HepG2 (cell line): ENCODE measurements around the gene RNF4. TPM values are rescaled to one million over a fixed set of nuclear protein-coding genes. Genes with fewer than 3 reads are reported as not detected.
A peak's percentile ranks its signal among the peaks of the same experiment; 100 is the strongest.

ENCODE experiments used
- ATAC-seq: fragments of 200-7000 bp; cut with Tn5 transposase; 3 replicates; pipeline ENCODE4 v1.9.1; 2020; ENCODE audit warnings: mild to moderate bottlenecking, moderate library complexity
- BruUV-seq: library from RNA; stranded (reverse); fragments of 400-500 nt; replicated peaks from 2 replicates; lab custom pipeline; 2021; lab: Mats Ljungman, UMichigan
- CTCF ChIA-PET: fragments of 300-600 bp; formaldehyde crosslinking; extraction: SDS; loops from one replicate; lab custom pipeline; 2021; ENCODE audit warnings: low total read pairs, inconsistent platforms, low intra/inter-chr PET ratio; lab: Yijun Ruan, JAX
- POLR2A ChIA-PET: fragments of 350-600 bp; sonication (Branson Sonifier 250); formaldehyde crosslinking; loops from one replicate; lab custom pipeline; 2020; ENCODE audit warnings: antibody characterized with exemption, inconsistent platforms; lab: Yijun Ruan, JAX
- DNase-seq: peaks from one replicate; pipeline ENCODE4 v3.0.0-alpha.2; 2015; ENCODE audit warnings: low spot score
- FAIRE-seq: peaks from 3 replicates; lab custom pipeline; 2011; peaks lifted over from hg19 to GRCh38; lab: Jason Lieb, UNC
- H2AFZ ChIP-seq: one replicate; pipeline ENCODE4 v1.6.1; 2011; ENCODE audit warnings: low read length, inconsistent platforms
- H3K27ac ChIP-seq: fragments of 300-600 bp; 3 replicates; pipeline ENCODE4 v1.8.0; 2011; ENCODE audit warnings: mixed run types, mild to moderate bottlenecking, mixed read lengths, low read length, inconsistent platforms; ENCODE audit not compliant: insufficient read depth; ENCODE audit errors: extremely low read length
- H3K27me3 ChIP-seq, 2 experiments: fragments of 200-600 bp in 1 of 2; 2 replicates in 1 of 2; 3 replicates in 1 of 2; pipeline versions ENCODE4 v1.6.0 to v1.8.0; 2011; ENCODE audit warnings: low read length in 2 of 2, mild to moderate bottlenecking in 2 of 2, moderate library complexity in 2 of 2, inconsistent platforms in 1 of 2; ENCODE audit not compliant: insufficient read depth in 2 of 2, control insufficient read depth in 1 of 2
- H3K36me3 ChIP-seq, 2 experiments: fragments of 200-600 bp in 1 of 2; replicated peaks in 1 of 2; 2 replicates in 1 of 2; 3 replicates in 1 of 2; pipeline versions ENCODE4 v1.5.1 to v1.8.0; 2011; ENCODE audit warnings: low read length in 2 of 2, inconsistent platforms in 1 of 2; ENCODE audit not compliant: insufficient read depth in 2 of 2, control insufficient read depth in 1 of 2
- H3K4me1 ChIP-seq: 2 replicates; pipeline ENCODE4 v1.5.1; 2012; ENCODE audit warnings: low read length, inconsistent platforms; ENCODE audit not compliant: insufficient read depth
- H3K4me2 ChIP-seq: 2 replicates; pipeline ENCODE4 v1.6.0; 2011; ENCODE audit warnings: low read depth, low read length, inconsistent platforms
- H3K4me3 ChIP-seq, 3 experiments: fragments of 200-600 bp in 1 of 3; sonication (generic), shearing (Covaris generic) in 1 of 3; replicated peaks in 1 of 3; 2 replicates each; pipeline ENCODE4 v1.5.1; 2011 to 2016; ENCODE audit warnings: low read length in 3 of 3, inconsistent platforms in 2 of 3, low read depth in 2 of 3, mild to moderate bottlenecking in 2 of 3, control low read depth in 1 of 3, mixed read lengths in 1 of 3; ENCODE audit not compliant: insufficient read depth in 1 of 3
- H3K79me2 ChIP-seq: one replicate; pipeline ENCODE4 v1.6.1; 2011; ENCODE audit warnings: low read length, inconsistent platforms; ENCODE audit not compliant: insufficient read depth
- H3K9ac ChIP-seq: 2 replicates; pipeline ENCODE4 v1.6.0; 2011; ENCODE audit warnings: mild to moderate bottlenecking, low read depth, low read length, inconsistent platforms; ENCODE audit not compliant: insufficient read depth
- H3K9me3 ChIP-seq: 2 replicates; pipeline ENCODE4 v1.5.1; 2012; ENCODE audit warnings: mild to moderate bottlenecking, low read length
- H4K20me1 ChIP-seq: 2 replicates; pipeline ENCODE4 v1.6.0; 2011; ENCODE audit warnings: inconsistent platforms, mild to moderate bottlenecking, low read length, moderate library complexity; ENCODE audit not compliant: insufficient read depth
- ZBTB3 ChIP-seq: sonication (generic); formaldehyde crosslinking; IDR thresholded peaks from 2 replicates; pipeline ENCODE4 v1.4.0; 2020; ENCODE audit warnings: low read depth, mild to moderate bottlenecking, moderate library complexity, missing genetic modification reagents, borderline replicate concordance
- ZBTB44 ChIP-seq: sonication (generic); formaldehyde crosslinking; IDR thresholded peaks from 2 replicates; pipeline ENCODE4 v1.4.0; 2020; ENCODE audit warnings: missing genetic modification reagents
- WGBS: methylation state at CpG from one replicate; pipeline ENCODE4 v1.1.6; 2017; ENCODE audit warnings: low lambda C conversion rate; 5-methylcytosine and 5-hydroxymethylcytosine counted together
- in situ Hi-C: cut with HindIII; loops from 2 replicates; pipeline ENCODE4 v1.10.0; 2017; ENCODE audit warnings: low pct_unique_long_range_greater_than_20kb; ENCODE audit not compliant: extremely low pct_ligation_motif_present
- intact Hi-C: fragments of 100-400 bp; cut with micrococcal nuclease; formaldehyde crosslinking; loops from one replicate; pipeline ENCODE4 v1.10.0; 2022; ENCODE audit not compliant: unreplicated experiment
- polyA plus RNA-seq, 8 experiments: library from polyadenylated mRNA; depleted of rRNA in 3 of 8; stranded (reverse) in 7 of 8; unstranded in 1 of 8; fragments of >200 nt; fragmentation: Illumina TruSeq in 4 of 8; extraction: Trizol in 4 of 8; gene quantifications; 2 replicates each; pipeline versions ENCODE4 v1.2.1 to v1.2.3, GENCODE V29; 2011 to 2016; ENCODE audit warnings: low read depth in 4 of 8, missing spikeins in 1 of 8, mixed read lengths in 1 of 8; ENCODE audit not compliant: insufficient read depth in 1 of 8
- total RNA-seq, 5 experiments: library from RNA; depleted of rRNA; stranded (reverse); fragments of >200 nt; fragmentation: Illumina TruSeq; extraction: Trizol; gene quantifications; 2 replicates each; pipeline ENCODE4 v1.2.3, GENCODE V29; 2016; ENCODE audit warnings: low read depth in 1 of 5
- TF ChIP-seq, protein P1 (sequence below): sonication (generic); formaldehyde crosslinking; IDR thresholded peaks from 2 replicates; pipeline ENCODE4 v1.5.0; 2020; ENCODE audit warnings: mild to moderate bottlenecking, missing genetic modification reagents, moderate library complexity
- TF ChIP-seq, protein P2 (sequence below): sonication (generic); formaldehyde crosslinking; IDR thresholded peaks from 2 replicates; pipeline ENCODE4 v1.9.0; 2021; ENCODE audit warnings: missing genetic modification reagents, borderline replicate concordance

The RNF4 gene
- total and polyA plus RNA-seq, 2 of the 13 experiments (the other 11 are each of a cell fraction or from before 2014, with no cell fraction given): 38.1 to 45.1 TPM

DNA sequence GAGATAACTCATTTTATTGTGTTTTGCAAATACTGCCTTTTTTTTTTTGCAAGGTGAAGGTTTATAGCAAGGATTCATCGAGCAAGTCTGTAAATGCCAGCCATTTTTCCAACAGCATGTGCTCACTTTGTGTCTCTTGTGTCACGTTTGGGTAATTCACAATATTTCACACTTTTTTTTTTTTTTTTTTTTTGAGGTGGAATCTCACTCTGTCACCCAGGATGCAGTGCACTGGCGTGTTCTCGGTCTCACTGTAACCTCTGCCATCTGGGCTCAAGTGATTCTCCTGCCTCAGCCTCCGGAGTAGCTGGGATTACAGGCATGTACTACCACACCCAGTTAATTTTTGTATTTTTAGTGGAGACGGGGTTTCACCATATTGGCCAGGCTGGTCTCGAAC lies 1.9 kb downstream of the RNF4 start:
- Histone ChIP-seq H3K9me3 (no peaks in the 10 kb centered on the region), H3K4me1 (peaks cover 53% of the 10 kb centered on the region), H3K27ac (no peak overlapping the region), H3K36me3 (peaks cover 0 to 19% of the 10 kb centered on the region in 2 experiments; a peak in 3 of 5 replicates), H4K20me1 (peaks cover 33% of the 10 kb centered on the region), H3K79me2 (peaks cover 71% of the 10 kb centered on the region), H3K27me3 (no peaks in the 10 kb centered on the region; a peak in 1 of 5 replicates), H3K4me2 (peak overlapping the region; percentile 95), H2AFZ (no peak overlapping the region), H3K4me3 (peak overlapping the region; percentile 84 to 93 (median 86); a peak in 4 of 6 replicates), H3K9ac (peak overlapping the region; percentile 96)
- DNase-seq: no peak
- BruUV-seq: no TSS peak
- TF ChIP-seq ZBTB3 (CRISPR knock-in tag) (no peak), ZBTB44 (no peak)
- TF ChIP-seq, protein P1, sequence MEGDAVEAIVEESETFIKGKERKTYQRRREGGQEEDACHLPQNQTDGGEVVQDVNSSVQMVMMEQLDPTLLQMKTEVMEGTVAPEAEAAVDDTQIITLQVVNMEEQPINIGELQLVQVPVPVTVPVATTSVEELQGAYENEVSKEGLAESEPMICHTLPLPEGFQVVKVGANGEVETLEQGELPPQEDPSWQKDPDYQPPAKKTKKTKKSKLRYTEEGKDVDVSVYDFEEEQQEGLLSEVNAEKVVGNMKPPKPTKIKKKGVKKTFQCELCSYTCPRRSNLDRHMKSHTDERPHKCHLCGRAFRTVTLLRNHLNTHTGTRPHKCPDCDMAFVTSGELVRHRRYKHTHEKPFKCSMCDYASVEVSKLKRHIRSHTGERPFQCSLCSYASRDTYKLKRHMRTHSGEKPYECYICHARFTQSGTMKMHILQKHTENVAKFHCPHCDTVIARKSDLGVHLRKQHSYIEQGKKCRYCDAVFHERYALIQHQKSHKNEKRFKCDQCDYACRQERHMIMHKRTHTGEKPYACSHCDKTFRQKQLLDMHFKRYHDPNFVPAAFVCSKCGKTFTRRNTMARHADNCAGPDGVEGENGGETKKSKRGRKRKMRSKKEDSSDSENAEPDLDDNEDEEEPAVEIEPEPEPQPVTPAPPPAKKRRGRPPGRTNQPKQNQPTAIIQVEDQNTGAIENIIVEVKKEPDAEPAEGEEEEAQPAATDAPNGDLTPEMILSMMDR (CRISPR knock-in tag): no peak
- TF ChIP-seq, protein P2, sequence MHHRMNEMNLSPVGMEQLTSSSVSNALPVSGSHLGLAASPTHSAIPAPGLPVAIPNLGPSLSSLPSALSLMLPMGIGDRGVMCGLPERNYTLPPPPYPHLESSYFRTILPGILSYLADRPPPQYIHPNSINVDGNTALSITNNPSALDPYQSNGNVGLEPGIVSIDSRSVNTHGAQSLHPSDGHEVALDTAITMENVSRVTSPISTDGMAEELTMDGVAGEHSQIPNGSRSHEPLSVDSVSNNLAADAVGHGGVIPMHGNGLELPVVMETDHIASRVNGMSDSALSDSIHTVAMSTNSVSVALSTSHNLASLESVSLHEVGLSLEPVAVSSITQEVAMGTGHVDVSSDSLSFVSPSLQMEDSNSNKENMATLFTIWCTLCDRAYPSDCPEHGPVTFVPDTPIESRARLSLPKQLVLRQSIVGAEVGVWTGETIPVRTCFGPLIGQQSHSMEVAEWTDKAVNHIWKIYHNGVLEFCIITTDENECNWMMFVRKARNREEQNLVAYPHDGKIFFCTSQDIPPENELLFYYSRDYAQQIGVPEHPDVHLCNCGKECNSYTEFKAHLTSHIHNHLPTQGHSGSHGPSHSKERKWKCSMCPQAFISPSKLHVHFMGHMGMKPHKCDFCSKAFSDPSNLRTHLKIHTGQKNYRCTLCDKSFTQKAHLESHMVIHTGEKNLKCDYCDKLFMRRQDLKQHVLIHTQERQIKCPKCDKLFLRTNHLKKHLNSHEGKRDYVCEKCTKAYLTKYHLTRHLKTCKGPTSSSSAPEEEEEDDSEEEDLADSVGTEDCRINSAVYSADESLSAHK (CRISPR knock-in tag): no peak
- ChIA-PET CTCF (no interaction called here), POLR2A (interaction anchor here (3.4 kb wide), 1 partner anchor 65 kb away, joined by 25 read pairs; the partner anchor contains the start of gene FAM193A)
- no peak for FAIRE-seq
- in situ Hi-C loops: no loop called here
- 79% methylated on average over 7 of the region's 7 CpGs for WGBS
- no peak for ATAC-seq
- intact Hi-C loops: no loop called here
